K562 (cell line): ENCODE results near the gene MGAM2. TPM values are rescaled to one million over a fixed set of nuclear protein-coding genes. Genes with fewer than 3 reads are reported as not detected.

Experiments used
- ATAC-seq: fragments of 200-7000 bp; cut with Tn5 transposase; 3 replicates; pipeline ENCODE4 v1.9.1; 2020; ENCODE audit warnings: moderate library complexity
- BruUV-seq: library from RNA; stranded (reverse); fragments of 400-500 nt; replicated peaks from 2 replicates; lab custom pipeline; 2021; lab: Mats Ljungman, UMichigan
- CTCF ChIA-PET: fragments of 300-600 bp; formaldehyde crosslinking; extraction: SDS; loops from one replicate; lab custom pipeline; 2021; ENCODE audit warnings: low intra/inter-chr PET ratio; lab: Yijun Ruan, JAX
- POLR2A ChIA-PET: fragments of 300-600, 350-650 bp; sonication (Branson Sonifier 250); formaldehyde crosslinking; extraction: SDS; loops from one replicate; lab custom pipeline; 2021; ENCODE audit warnings: antibody characterized with exemption, inconsistent platforms; lab: Yijun Ruan, JAX
- DNase-seq, 4 experiments: peaks; one replicate each; pipeline versions ENCODE4 v3.0.0 to v3.0.0-alpha.2; 2011 to 2018; ENCODE audit warnings: low spot score in 3 of 4, mixed read lengths in 3 of 4; ENCODE audit errors: extremely low read depth in 1 of 4
- FAIRE-seq: peaks from 2 replicates; lab custom pipeline; 2011; peaks lifted over from hg19 to GRCh38; lab: Jason Lieb, UNC
- H2AFZ ChIP-seq: 2 replicates; pipeline ENCODE4 v1.6.0; 2011; ENCODE audit warnings: low read depth, low read length, control low read depth, inconsistent platforms
- H3K27ac ChIP-seq: fragments of 200-600 bp; 3 replicates; pipeline ENCODE4 v1.8.0; 2011; ENCODE audit warnings: low read depth, mild to moderate bottlenecking, control low read depth, inconsistent platforms, low read length, moderate library complexity, mixed read lengths; ENCODE audit errors: extremely low read depth
- H3K27me3 ChIP-seq, 2 experiments: fragments of 300-600 bp in 1 of 2; 2 replicates in 1 of 2; 3 replicates in 1 of 2; pipeline versions ENCODE4 v1.6.0 to v1.8.0; 2011; ENCODE audit warnings: inconsistent platforms in 2 of 2, low read length in 2 of 2, mild to moderate bottlenecking in 1 of 2, mixed read lengths in 1 of 2, moderate library complexity in 1 of 2; ENCODE audit not compliant: control insufficient read depth in 2 of 2, insufficient read depth in 2 of 2
- H3K36me3 ChIP-seq: fragments of 300-600 bp; 3 replicates; pipeline ENCODE4 v1.8.0; 2011; ENCODE audit warnings: mild to moderate bottlenecking, low read length, inconsistent platforms; ENCODE audit not compliant: control insufficient read depth, insufficient read depth
- H3K4me1 ChIP-seq, 2 experiments: fragments of 200-600 bp in 1 of 2; replicated peaks in 1 of 2; 2 replicates in 1 of 2; 3 replicates in 1 of 2; pipeline versions ENCODE4 v1.5.1 to v1.8.0; 2011; ENCODE audit warnings: inconsistent platforms in 2 of 2, low read length in 2 of 2, mild to moderate bottlenecking in 1 of 2, mixed read lengths in 1 of 2, moderate library complexity in 1 of 2; ENCODE audit not compliant: control insufficient read depth in 2 of 2, insufficient read depth in 2 of 2
- H3K4me2 ChIP-seq: 2 replicates; pipeline ENCODE4 v1.6.1; 2011; ENCODE audit warnings: low read length, control low read depth, inconsistent platforms, mixed read lengths; ENCODE audit not compliant: insufficient read depth
- H3K4me3 ChIP-seq: fragments of 200-600 bp; sonication (generic), shearing (Covaris generic); 2 replicates; pipeline ENCODE4 v1.5.1; 2016; ENCODE audit warnings: control low read depth, inconsistent platforms
- H3K79me2 ChIP-seq: fragments of 200-600 bp; 3 replicates; pipeline ENCODE4 v1.8.0; 2011; ENCODE audit warnings: low read length, inconsistent platforms; ENCODE audit not compliant: control insufficient read depth, insufficient read depth
- H3K9ac ChIP-seq, 2 experiments: 2 replicates each; pipeline versions ENCODE4 v1.6.0 to v1.6.1; 2011; ENCODE audit warnings: low read depth in 2 of 2, low read length in 2 of 2, control low read depth in 1 of 2, inconsistent platforms in 1 of 2, mild to moderate bottlenecking in 1 of 2, mixed read lengths in 1 of 2; ENCODE audit not compliant: insufficient read depth in 1 of 2
- H3K9me1 ChIP-seq: one replicate; pipeline ENCODE4 v1.6.0; 2011; ENCODE audit warnings: inconsistent platforms, mild to moderate bottlenecking, low read length, moderate library complexity; ENCODE audit not compliant: control insufficient read depth, insufficient read depth
- H3K9me3 ChIP-seq: replicated peaks from 2 replicates; pipeline ENCODE4 v1.5.1; 2011; ENCODE audit warnings: low read depth, low read length, inconsistent platforms; ENCODE audit not compliant: control insufficient read depth, insufficient read depth
- H4K20me1 ChIP-seq: replicated peaks from 2 replicates; pipeline ENCODE4 v1.6.1; 2011; ENCODE audit warnings: low read length, inconsistent platforms, mixed read lengths; ENCODE audit not compliant: control insufficient read depth, insufficient read depth
- CREM ChIP-seq: IDR thresholded peaks from 2 replicates; pipeline ENCODE4 v1.6.1; 2014; ENCODE audit warnings: antibody characterized with exemption, low read depth
- JUND ChIP-seq, 2 experiments: IDR thresholded peaks; 2 replicates in 1 of 2; 3 replicates in 1 of 2; pipeline ENCODE4 v1.6.1; 2011; ENCODE audit warnings: borderline replicate concordance in 2 of 2, low read depth in 2 of 2, low read length in 2 of 2, improper control_type of control experiment in 1 of 2, missing biosample characterization in 1 of 2, missing genetic modification characterization in 1 of 2, missing genetic modification reagents in 1 of 2
- MAFF ChIP-seq: IDR thresholded peaks from 2 replicates; pipeline ENCODE4 v1.6.1; 2012; ENCODE audit warnings: low read length, improper control_type of control experiment
- MAZ ChIP-seq, 2 experiments: fragments of 450-650 bp in 1 of 2; sonication (generic) in 1 of 2; formaldehyde crosslinking; IDR thresholded peaks in 1 of 2; conservative IDR thresholded peaks in 1 of 2; 2 replicates each; pipeline versions ENCODE4 v1.4.0 to v1.5.0; 2020; ENCODE audit warnings: mild to moderate bottlenecking in 1 of 2, missing genetic modification reagents in 1 of 2
- NFIX ChIP-seq: fragments of 250-450 bp; sonication (Bioruptor Pico); IDR thresholded peaks from 2 replicates; pipeline ENCODE4 v1.4.0; 2020; ENCODE audit warnings: low read depth, mild to moderate bottlenecking, moderate library complexity
- PTBP1 ChIP-seq: fragments of 200-400 bp; formaldehyde crosslinking; IDR thresholded peaks from 2 replicates; pipeline ENCODE4 v1.6.1; 2017; ENCODE audit warnings: low read depth, low read length
- PTTG1 ChIP-seq: fragments of 450-650 bp; IDR thresholded peaks from 2 replicates; pipeline ENCODE4 v1.6.1; 2016; ENCODE audit warnings: low read depth, mild to moderate bottlenecking, missing genetic modification characterization, missing compliant biosample characterization
- RBBP5 ChIP-seq: fragments of 200-600 bp; sonication (generic); IDR thresholded peaks from 2 replicates; pipeline ENCODE4 v1.6.1; 2012; ENCODE audit warnings: borderline replicate concordance, mild to moderate bottlenecking, low read length, control low read depth, inconsistent platforms; ENCODE audit not compliant: insufficient read depth, poor library complexity, severe bottlenecking
- SMAD3 ChIP-seq: fragments of 450-650 bp; formaldehyde crosslinking; conservative IDR thresholded peaks from 2 replicates; pipeline ENCODE4 v1.4.0; 2020; ENCODE audit warnings: mild to moderate bottlenecking
- ZNF589 ChIP-seq: fragments of 200-800 bp; sonication (Bioruptor generic); IDR thresholded peaks from 2 replicates; pipeline ENCODE4 v1.6.1; 2016; ENCODE audit warnings: low read depth, missing genetic modification characterization, missing compliant biosample characterization
- WGBS: fragments of 100-300 bp; shearing (Covaris generic); methylation state at CpG from one replicate; pipeline ENCODE4 v1.1.6; 2016; ENCODE audit warnings: low coverage, mixed read lengths; ENCODE audit not compliant: insufficient coverage; ENCODE audit errors: missing lambda C conversion rate; 5-methylcytosine and 5-hydroxymethylcytosine counted together
- in situ Hi-C: fragments of 300-500 bp; cut with MboI; formaldehyde crosslinking; loops from 4 replicates; pipeline ENCODE4 v1.15.0; 2018; ENCODE audit warnings: inconsistent platforms, mixed read lengths
- intact Hi-C: fragments of 100-400 bp; cut with micrococcal nuclease; formaldehyde crosslinking; loops from 2 replicates; pipeline ENCODE4 v1.14.2; 2022
- polyA plus RNA-seq, 8 experiments: library from polyadenylated mRNA; depleted of rRNA in 4 of 8; stranded (reverse) in 5 of 8; unstranded in 3 of 8; fragments of >200 nt; fragmentation: Nextera tagmentation in 2 of 8; fragmentation: Illumina TruSeq in 1 of 8; extraction: Ambion mirVana in 2 of 8; extraction: Trizol in 1 of 8; gene quantifications; 2 replicates each; pipeline versions ENCODE4 v1.2.1 to v1.2.3, GENCODE V29; 2011 to 2014; ENCODE audit warnings: inconsistent platforms in 1 of 8, missing spikeins in 1 of 8
- total RNA-seq, 7 experiments: library from RNA; depleted of rRNA in 6 of 7; stranded (reverse); fragments of >200 nt in 6 of 7; fragmentation: Illumina TruSeq in 2 of 7; extraction: Trizol in 2 of 7; gene quantifications; 2 replicates each; pipeline versions ENCODE4 v1.2.1 to v1.2.3, GENCODE V29; 2011 to 2021; ENCODE audit warnings: low replicate concordance in 1 of 7
- TF ChIP-seq, protein P1 (sequence below), 2 experiments: fragments of 450-650 bp; conservative IDR thresholded peaks; 2 replicates each; pipeline ENCODE4 v1.6.1; 2017; ENCODE audit warnings: mild to moderate bottlenecking in 2 of 2, moderate library complexity in 2 of 2
- TF ChIP-seq, protein P2 (sequence below): conservative IDR thresholded peaks from 2 replicates; pipeline ENCODE4 v1.6.1; 2011; ENCODE audit warnings: low read depth, mild to moderate bottlenecking, low read length; ENCODE audit not compliant: control insufficient read depth

The MGAM2 gene
- total and polyA plus RNA-seq, 9 of the 15 experiments (the other 6 are each of a cell fraction or from before 2014, with no cell fraction given) = 0.03 TPM; not detected in 8

DNA sequence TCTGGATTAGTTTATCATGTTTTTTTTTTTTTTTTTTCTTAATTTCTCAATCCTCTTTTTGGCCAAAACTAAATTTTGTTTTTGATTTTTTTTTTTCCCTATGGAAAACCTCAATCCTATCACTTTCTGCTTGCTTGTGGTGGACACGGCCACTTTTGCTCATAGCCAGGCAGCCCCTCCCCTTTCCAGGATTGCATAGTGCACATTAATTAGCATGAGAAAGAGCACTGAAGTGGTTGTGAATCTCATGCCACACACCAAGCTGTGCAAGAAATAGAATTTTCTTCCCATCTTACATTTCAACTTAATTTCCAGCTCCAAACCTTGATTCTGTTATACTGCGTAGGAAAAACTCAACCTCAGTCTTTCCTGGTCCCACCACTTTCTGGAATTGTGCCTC is 34.6 kb downstream of the MGAM2 start (continued):
- TF ChIP-seq, protein P1, sequence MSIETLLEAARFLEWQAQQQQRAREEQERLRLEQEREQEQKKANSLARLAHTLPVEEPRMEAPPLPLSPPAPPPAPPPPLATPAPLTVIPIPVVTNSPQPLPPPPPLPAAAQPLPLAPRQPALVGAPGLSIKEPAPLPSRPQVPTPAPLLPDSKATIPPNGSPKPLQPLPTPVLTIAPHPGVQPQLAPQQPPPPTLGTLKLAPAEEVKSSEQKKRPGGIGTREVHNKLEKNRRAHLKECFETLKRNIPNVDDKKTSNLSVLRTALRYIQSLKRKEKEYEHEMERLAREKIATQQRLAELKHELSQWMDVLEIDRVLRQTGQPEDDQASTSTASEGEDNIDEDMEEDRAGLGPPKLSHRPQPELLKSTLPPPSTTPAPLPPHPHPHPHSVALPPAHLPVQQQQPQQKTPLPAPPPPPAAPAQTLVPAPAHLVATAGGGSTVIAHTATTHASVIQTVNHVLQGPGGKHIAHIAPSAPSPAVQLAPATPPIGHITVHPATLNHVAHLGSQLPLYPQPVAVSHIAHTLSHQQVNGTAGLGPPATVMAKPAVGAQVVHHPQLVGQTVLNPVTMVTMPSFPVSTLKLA (conservative IDR thresholded peaks at IDR 0.05) = no peak
- no peak for TF ChIP-seq PTBP1
- TF ChIP-seq, protein P2, sequence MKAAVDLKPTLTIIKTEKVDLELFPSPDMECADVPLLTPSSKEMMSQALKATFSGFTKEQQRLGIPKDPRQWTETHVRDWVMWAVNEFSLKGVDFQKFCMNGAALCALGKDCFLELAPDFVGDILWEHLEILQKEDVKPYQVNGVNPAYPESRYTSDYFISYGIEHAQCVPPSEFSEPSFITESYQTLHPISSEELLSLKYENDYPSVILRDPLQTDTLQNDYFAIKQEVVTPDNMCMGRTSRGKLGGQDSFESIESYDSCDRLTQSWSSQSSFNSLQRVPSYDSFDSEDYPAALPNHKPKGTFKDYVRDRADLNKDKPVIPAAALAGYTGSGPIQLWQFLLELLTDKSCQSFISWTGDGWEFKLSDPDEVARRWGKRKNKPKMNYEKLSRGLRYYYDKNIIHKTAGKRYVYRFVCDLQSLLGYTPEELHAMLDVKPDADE = no peak
- no peak for TF ChIP-seq RBBP5
- TF ChIP-seq PTTG1 (tag) = no peak
- TF ChIP-seq, all 486 proteins: peak for 0

- in situ Hi-C loops = no loop called here
These were observed 38.8 kb downstream of the MGAM2 start for GRCh38 chr7:142150356-142150755.

More at GRCh38 chr7:142150356-142150755, 38.8 kb downstream of the MGAM2 start:
- Histone ChIP-seq H3K27ac (no peak overlapping the region), H3K4me2 (no peak overlapping the region), H3K79me2 (no peaks in the 10 kb centered on the region), H3K36me3 (no peaks in the 10 kb centered on the region), H3K4me3 (no peak overlapping the region), H3K9me1 (no peaks in the 10 kb centered on the region), H3K27me3 (no peaks in the 10 kb centered on the region), H4K20me1 (no peaks in the 10 kb centered on the region), H3K9ac (no peak overlapping the region), H2AFZ (no peak overlapping the region), H3K4me1 (no peaks in the 10 kb centered on the region), H3K9me3 (no peaks in the 10 kb centered on the region)
- no peak for ATAC-seq
- 0% methylated on average over 1 of the region's 1 CpG for WGBS
- intact Hi-C loops = no loop called here
- DNase-seq = no peak
- no TSS peak for BruUV-seq
- CTCF ChIA-PET = no interaction called here
- FAIRE-seq = no peak
- TF ChIP-seq JUND (IDR thresholded peaks at IDR 0.05; ENCODE audit: borderline replicate concordance, low read depth, low read length) = no peak
- TF ChIP-seq JUND (tag; IDR thresholded peaks at IDR 0.05; ENCODE audit: borderline replicate concordance, low read depth, low read length) = no peak
- no peak for TF ChIP-seq CREM
- TF ChIP-seq SMAD3 (CRISPR knock-in tag) = no peak
- no peak for TF ChIP-seq NFIX (CRISPR knock-in tag)
- TF ChIP-seq MAFF = no peak
- no peak for TF ChIP-seq MAZ (CRISPR knock-in tag; conservative IDR thresholded peaks at IDR 0.05 in 1 of 2, IDR thresholded peaks at IDR 0.05 in 1 of 2)
- TF ChIP-seq ZNF589 = no peak
- POLR2A ChIA-PET = interaction anchor here (0.5 kb wide), 1 partner anchor 178 kb away, joined by 3 read pairs; no protein-coding TSS in a partner anchor
